HEK293 (cell line): ENCODE measurements around the gene NR3C2.

Experiments
- ZNF24 ChIP-seq: fragments of 450-650 bp; formaldehyde crosslinking; IDR thresholded peaks from 2 replicates; pipeline ENCODE4 v1.5.1; 2016; ENCODE audit warnings: missing biosample characterization, missing genetic modification characterization
- ZNF48 ChIP-seq: fragments of 450-650 bp; formaldehyde crosslinking; IDR thresholded peaks from 2 replicates; pipeline ENCODE4 v1.5.1; 2016; ENCODE audit warnings: missing biosample characterization, missing genetic modification characterization
- ZNF639 ChIP-seq: fragments of 450-650 bp; formaldehyde crosslinking; IDR thresholded peaks from 2 replicates; pipeline ENCODE4 v1.5.1; 2016; ENCODE audit warnings: missing biosample characterization, missing genetic modification characterization
- ZNF768 ChIP-seq: fragments of 450-650 bp; formaldehyde crosslinking; IDR thresholded peaks from 2 replicates; pipeline ENCODE4 v1.5.1; 2018; ENCODE audit warnings: missing biosample characterization, mild to moderate bottlenecking, missing genetic modification characterization
- TF ChIP-seq, protein P1 (sequence below): fragments of 450-650 bp; formaldehyde crosslinking; IDR thresholded peaks from 2 replicates; pipeline ENCODE4 v1.5.1; 2016; ENCODE audit warnings: missing biosample characterization, missing genetic modification characterization

DNA sequence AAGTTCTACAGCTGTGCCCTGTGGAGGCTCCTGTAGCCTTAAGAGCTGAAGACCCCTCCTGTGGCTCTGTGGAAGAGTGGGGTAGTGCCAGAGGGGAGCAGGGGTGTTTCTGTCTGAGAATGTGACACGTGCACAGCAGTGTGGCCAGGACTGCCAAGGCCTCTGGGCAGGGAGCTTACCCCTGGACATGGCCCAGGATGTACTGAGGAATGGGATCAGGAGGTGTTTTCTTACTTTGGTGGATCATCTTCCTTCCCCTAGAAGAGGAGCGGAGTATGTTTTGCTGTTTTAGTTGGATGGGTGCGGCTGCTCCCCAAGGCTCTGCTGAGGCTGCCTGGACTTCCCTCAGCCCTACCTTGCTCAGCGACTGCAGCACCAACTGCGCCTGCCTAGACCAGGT is 367.8 kb downstream of the NR3C2 start:
- TF ChIP-seq, protein P1, sequence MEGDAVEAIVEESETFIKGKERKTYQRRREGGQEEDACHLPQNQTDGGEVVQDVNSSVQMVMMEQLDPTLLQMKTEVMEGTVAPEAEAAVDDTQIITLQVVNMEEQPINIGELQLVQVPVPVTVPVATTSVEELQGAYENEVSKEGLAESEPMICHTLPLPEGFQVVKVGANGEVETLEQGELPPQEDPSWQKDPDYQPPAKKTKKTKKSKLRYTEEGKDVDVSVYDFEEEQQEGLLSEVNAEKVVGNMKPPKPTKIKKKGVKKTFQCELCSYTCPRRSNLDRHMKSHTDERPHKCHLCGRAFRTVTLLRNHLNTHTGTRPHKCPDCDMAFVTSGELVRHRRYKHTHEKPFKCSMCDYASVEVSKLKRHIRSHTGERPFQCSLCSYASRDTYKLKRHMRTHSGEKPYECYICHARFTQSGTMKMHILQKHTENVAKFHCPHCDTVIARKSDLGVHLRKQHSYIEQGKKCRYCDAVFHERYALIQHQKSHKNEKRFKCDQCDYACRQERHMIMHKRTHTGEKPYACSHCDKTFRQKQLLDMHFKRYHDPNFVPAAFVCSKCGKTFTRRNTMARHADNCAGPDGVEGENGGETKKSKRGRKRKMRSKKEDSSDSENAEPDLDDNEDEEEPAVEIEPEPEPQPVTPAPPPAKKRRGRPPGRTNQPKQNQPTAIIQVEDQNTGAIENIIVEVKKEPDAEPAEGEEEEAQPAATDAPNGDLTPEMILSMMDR = no peak
- no peak for TF ChIP-seq ZNF639 (tag by site-specific recombination)
- no peak for TF ChIP-seq ZNF48
- no peak for TF ChIP-seq ZNF768 (tag by site-specific recombination)
- no peak for TF ChIP-seq ZNF24
